Mesenteric fat pad (tissue), 1 donor: ENCODE results near the gene SLC26A9. TPM values are rescaled to one million over a fixed set of nuclear protein-coding genes. Genes with fewer than 3 reads are reported as not detected.
"Not testable (repeated sequence)": the region's sequence is repeated elsewhere in the genome, so short reads cannot be mapped to it uniquely, and the experiment has no call there.

ENCODE experiments used
- DNase-seq: peaks from one replicate; pipeline ENCODE4 v3.0.0-alpha.2; 2020; ENCODE audit warnings: low spot score
- total RNA-seq: library from RNA; stranded (reverse); fragmentation: NEBNext Ultra II Directional; extraction: Animal tissue kit (Norgen Biotek cat#: 25700); gene quantifications from one replicate; pipeline ENCODE4 v1.2.1, GENCODE V29; 2021
- donor health status: DM: yes; HTN: yes; CAD: no.

Gene SLC26A9
- total RNA-seq, 1 donor from 2014 or later, result not detected

DNA sequence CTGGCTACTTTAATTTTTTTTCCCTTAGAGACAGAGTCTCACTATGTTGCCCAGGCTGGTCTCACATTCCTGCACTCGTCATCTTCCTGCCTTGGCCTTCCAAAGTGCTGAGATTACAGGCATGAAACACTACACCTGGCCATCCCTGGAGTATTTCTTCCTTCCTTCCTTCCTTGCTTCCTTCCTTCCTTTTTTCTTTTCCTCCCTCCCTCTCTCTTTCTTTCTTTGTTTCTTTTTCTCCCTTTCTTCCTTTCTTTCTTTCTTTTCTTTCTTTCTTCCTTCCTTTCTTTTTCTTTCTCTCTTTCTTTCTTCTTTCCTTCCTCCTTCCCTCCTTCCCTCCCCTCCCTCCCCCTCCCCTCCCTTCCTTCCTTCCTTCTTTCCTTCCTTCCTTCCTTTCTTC is 46.9 kb downstream of the SLC26A9 start:
- no peak for DNase-seq

DNA sequence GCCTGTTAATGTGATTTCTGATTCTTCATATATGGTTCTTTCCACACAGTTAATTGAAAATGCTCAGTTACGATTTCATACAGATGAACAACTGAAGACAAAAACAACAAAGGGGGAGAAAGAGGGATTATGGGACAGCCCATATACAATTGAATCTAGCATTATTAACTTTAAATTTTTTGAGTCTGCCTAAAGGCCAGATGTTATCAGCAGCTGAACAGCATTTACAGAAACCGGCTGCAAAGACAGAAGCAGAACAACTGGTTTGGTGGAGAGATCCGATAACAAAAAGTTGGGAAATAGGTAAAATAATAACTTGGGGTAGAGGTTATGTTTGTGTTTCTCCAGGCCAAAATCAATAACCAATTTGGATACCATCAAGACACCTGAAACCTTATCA is 49.1 kb downstream of the SLC26A9 start:
- DNase-seq, result not testable (repeated sequence)

DNA sequence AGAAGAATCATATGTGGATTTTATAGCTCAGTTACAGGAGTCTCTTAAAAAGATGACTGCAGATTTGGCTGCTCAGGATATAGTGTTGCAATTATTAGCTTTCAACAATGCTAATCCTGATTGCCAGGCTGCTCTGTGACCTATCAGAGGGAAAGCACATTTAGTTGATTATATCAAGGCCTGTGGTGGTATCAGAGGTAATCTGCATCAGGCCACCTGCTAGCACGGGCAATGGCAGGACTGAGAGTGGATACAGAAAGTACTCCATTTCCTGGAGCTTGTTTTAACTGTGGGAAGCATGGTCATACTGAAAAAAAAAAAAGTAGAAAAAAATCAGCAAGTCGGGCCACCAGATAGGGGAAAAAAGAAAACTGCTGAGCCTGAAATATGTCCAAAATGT is 51.1 kb downstream of the SLC26A9 start:
- not testable (repeated sequence) for DNase-seq

DNA sequence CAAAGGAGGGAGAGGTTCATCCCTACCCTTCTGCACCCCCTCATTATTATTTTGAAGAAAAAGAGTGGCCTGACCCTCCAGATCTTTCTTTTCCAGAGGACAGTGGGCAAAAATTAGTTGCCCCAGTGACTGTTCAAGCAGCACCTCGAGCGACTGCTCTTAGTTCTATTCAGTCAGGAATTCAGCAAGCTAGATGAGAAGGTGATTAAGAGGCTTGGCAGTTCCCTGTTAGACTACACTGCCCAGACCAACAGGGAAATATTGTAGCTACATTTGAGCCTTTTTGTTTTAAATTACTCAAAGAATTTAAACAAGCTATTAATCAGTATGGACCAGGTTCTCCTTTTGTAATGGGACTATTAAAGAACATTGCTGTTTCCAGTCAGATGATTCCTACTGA is 51.8 kb downstream of the SLC26A9 start:
- DNase-seq, result not testable (repeated sequence)

DNA sequence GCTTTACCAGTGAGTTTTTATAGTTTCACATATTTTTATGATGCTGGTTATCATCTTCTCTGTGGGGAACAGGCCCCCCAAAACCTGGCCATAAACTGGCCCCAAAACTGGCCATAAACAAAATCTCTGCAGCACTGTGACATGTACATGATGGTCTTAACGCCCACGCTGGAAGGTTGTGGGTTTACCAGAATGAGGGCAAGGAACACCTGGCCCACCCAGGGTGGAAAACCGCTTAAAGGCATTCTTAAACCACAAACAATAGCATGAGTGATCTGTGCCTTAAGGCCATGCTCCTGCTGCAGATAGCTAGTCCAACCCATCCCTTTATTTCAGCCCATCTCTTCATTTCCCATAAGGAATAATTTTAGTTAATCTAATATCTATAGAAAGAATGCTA is 52.6 kb downstream of the SLC26A9 start:
- DNase-seq, result not testable (repeated sequence)

DNA sequence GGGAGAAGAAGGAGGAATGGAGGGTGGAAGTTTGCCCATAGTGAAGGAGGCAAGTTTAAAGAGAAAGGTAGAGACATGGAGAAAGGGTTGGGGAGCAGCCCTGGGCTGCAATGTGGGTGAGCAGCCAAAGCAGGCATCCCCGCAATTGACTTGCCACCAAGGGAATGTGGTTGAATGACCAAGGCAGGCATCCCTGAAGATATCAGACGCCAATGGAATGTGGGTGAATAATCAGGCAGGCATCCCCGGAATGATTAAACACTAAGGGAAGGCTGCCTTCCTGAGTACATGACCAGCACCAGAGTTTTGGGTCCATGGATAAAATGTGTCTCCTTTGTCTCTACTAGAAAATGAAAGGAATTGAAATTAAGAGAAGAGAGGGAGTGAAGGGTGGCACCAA is 53.5 kb downstream of the SLC26A9 start:
- DNase-seq, result not testable (repeated sequence)

DNA sequence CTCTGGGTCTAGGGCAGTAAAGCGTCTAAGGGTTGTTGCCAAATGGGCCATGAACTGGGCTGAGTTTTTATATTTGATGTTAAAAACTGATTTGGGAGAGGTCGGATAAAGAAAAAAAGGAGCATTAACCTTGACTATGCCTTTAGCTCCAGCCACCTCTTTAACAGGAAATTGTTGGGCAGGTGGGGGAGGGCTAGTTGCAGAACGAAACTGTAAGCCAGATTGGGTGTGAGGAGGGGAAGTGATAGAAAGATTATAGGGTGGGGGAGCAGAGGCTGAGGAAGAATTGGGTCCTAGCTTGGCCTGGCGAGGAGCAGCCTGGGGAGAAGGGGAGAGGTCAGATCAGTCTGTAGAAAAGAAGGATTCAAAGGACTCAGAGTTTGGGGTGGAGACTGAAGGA is 54.2 kb downstream of the SLC26A9 start:
- not testable (repeated sequence) for DNase-seq

DNA sequence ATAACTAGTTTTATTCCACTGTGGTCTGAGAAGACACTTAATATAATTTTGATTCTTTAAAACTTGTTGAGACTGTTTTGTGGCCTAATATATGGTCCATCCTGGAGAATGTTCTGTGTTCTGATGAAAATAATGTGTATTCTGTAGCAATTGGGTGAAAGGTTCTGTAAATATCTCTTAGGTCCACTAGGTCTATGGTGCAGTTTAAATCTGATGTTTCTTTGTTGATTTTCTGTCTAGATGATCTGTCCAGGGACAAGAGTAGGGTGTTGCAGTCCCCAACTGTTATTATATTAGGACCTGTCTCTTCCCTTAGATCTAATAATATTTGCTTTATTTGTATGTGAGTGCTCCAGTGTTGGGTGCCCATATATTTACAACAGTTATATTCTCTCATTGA is 59.5 kb downstream of the SLC26A9 start:
- no peak for DNase-seq

DNA sequence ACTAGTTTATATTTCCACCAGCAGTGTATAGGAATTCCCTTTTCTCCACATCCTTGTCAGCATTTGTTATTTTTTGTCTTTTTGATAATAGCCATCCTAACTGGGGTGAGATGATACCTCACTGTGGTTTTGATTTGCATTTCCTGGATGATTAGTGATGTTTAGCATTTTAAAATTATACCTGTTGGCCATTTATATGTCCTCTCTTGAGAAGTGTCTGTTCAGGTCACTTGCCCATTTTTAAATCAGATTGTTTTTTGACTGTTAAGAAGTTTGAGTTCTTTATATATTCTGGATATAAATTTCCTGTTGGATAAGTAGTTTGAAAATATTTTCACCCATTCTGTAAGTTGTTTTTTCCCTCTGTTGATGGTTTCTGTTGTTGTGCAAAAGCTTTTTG is 62.3 kb downstream of the SLC26A9 start:
- no peak for DNase-seq

DNA sequence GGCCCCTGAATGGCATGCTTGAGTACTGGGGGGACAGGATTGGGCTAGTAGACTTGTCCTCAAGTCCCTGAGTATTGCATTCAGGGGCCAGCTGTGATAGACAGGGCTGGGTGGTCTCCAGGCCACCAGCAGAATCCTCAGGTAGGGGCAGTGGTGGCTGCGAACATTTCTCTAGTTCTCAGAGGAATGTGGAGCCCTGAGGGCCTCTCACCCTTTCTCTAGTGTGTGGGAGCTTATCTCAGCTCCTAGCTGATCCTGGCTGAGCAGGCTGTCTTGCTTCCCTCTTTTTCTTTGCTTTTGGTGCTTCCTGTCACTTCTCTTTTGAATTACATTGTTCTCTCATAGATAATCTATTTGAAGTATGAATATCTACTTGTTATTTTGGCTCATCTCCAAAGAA is 63.3 kb downstream of the SLC26A9 start:
- no peak for DNase-seq

DNA sequence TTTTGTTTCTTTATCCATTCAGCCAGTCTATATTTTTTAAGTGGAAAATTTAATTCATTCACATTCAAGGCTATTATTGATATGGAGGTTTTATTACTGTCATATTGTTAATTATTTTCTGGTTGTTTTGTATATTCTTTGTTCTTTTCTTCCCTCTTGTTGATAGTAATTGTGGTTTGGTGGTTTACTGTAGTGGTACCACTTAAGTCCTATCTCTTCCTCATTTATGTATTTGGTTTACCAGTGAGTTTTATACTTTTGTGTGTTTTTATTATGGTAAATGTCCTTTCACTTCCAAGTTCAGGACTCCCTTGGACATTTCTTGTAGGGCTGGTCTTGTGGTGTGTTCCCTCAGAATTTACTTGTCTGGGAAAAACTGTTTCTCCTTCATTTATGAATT is 65.2 kb downstream of the SLC26A9 start:
- no peak for DNase-seq

DNA sequence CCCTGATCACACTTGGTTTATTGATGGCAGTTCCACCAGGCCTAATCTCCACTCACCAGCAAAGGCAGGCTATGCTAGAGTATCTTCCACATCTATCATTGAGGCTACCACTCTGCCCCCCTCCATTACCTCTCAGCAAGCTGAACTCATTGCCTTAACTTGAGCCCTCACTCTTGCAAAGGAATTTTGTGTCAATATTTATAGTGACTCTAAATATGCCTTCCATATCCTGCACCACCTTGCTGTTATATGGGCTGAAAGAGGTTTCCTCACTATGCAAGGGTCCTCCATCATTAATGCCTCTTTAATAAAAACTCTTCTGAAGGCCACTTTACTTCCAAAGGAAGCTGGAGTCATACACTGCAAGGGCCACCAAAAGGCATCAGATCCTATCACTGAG is 70.1 kb downstream of the SLC26A9 start:
- DNase-seq, result not testable (repeated sequence)

DNA sequence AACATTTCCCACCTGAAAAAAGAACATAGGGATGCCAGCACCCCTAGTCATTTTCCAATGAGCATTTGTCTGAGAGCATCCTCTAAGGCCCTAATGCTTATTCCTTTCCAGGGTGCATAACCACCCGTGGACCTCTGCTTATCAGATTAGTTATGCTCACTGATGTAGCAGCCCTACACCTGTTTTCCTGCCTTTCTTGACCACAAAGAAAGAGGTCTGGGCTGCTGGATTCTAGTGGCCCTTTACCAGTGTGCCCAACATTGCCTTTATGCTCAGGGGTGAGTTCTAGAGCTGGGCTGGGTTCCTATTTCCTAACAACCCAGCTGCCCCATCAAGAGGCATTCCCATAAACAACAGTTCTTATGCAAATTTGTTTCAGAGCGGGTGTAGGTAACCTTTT is 73.0 kb downstream of the SLC26A9 start:
- DNase-seq, result no peak

Other genes with a start within 250 kb of the SLC26A9 start
- gene NUCKS1, start 193.3 kb downstream of the SLC26A9 start, total RNA-seq, result 102 TPM
- gene RAB29, start 168.0 kb downstream of the SLC26A9 start, total RNA-seq, result 37.3 TPM
- 27.6 TPM for gene SLC41A1, start 130.3 kb downstream of the SLC26A9 start, total RNA-seq
- gene PM20D1, start 93.3 kb downstream of the SLC26A9 start, total RNA-seq, result 0.29 TPM
- 6.0 TPM for gene RAB7B, start 59.9 kb upstream of the SLC26A9 start, total RNA-seq
- gene CTSE, start 80.4 kb upstream of the SLC26A9 start, total RNA-seq, result 0.35 TPM
- 2.2 TPM for gene RHEX, start 109.7 kb upstream of the SLC26A9 start, total RNA-seq
- gene AVPR1B, start 173.9 kb upstream of the SLC26A9 start, total RNA-seq, result not detected